Activated naive CD4-positive, alpha-beta T cell (primary cell): ENCODE measurements around the gene ALK.
"Not testable (repeated sequence)": the region's sequence is repeated elsewhere in the genome, so short reads cannot be mapped to it uniquely, and the experiment has no call there.

Source experiments
- DNase-seq, 4 experiments: peaks; one replicate each; lab custom pipeline; 2025; lab: John Stamatoyannopoulos, UW

ALK gene

GRCh38 chr2:29275186-29275585, 646.2 kb downstream of the ALK start:
- DNase-seq = no peak

GRCh38 chr2:29273685-29274611, 647.4 kb downstream of the ALK start:
- no peak for DNase-seq

GRCh38 chr2:29273004-29273684, 648.2 kb downstream of the ALK start:
- no peak for DNase-seq

- no peak for DNase-seq
Observed at GRCh38 chr2:29272311-29272710, 649.1 kb downstream of the ALK start.

GRCh38 chr2:29270701-29271121, 650.7 kb downstream of the ALK start:
- DNase-seq = no peak

- no peak for DNase-seq
Observed at GRCh38 chr2:29269765-29270109, 651.6 kb downstream of the ALK start.

GRCh38 chr2:29269095-29269764, 652.2 kb downstream of the ALK start:
- no peak for DNase-seq

- DNase-seq = no peak
Observed at GRCh38 chr2:29267720-29268119, 653.7 kb downstream of the ALK start.

- no peak for DNase-seq
Observed at GRCh38 chr2:29263886-29264285, 657.5 kb downstream of the ALK start.

GRCh38 chr2:29262681-29263260, 658.6 kb downstream of the ALK start:
- DNase-seq = no peak

GRCh38 chr2:29261003-29261402, 660.4 kb downstream of the ALK start:
- DNase-seq = no peak

- no peak for DNase-seq
Observed at GRCh38 chr2:29260142-29260772, 661.1 kb downstream of the ALK start.

GRCh38 chr2:29259221-29259620, 662.2 kb downstream of the ALK start:
- no peak for DNase-seq

- no peak for DNase-seq
Observed at GRCh38 chr2:29255004-29255403, 666.4 kb downstream of the ALK start.

GRCh38 chr2:29253495-29254275, 667.7 kb downstream of the ALK start:
- DNase-seq = not testable (repeated sequence)

GRCh38 chr2:29253026-29253425, 668.4 kb downstream of the ALK start:
- no peak for DNase-seq

- DNase-seq = no peak
Observed at GRCh38 chr2:29251406-29251805, 670.0 kb downstream of the ALK start.

GRCh38 chr2:29250977-29251376, 670.4 kb downstream of the ALK start:
- DNase-seq = no peak

GRCh38 chr2:29249666-29250253, 671.6 kb downstream of the ALK start:
- no peak for DNase-seq

- no peak for DNase-seq
Observed at GRCh38 chr2:29247336-29247914, 674.0 kb downstream of the ALK start.
